GM21447 (cell line): ENCODE data around the gene RAB31.
A peak's percentile ranks its signal among the peaks of the same experiment; 100 is the strongest.
"Not testable (repeated sequence)": the region's sequence is repeated elsewhere in the genome, so short reads cannot be mapped to it uniquely, and the experiment has no call there.

Experiments used
- ATAC-seq: cut with Tn5 transposase; IDR thresholded peaks from one replicate; pipeline ENCODE4 v1.9.1; 2021; ENCODE audit not compliant: unreplicated experiment

RAB31 gene

DNA sequence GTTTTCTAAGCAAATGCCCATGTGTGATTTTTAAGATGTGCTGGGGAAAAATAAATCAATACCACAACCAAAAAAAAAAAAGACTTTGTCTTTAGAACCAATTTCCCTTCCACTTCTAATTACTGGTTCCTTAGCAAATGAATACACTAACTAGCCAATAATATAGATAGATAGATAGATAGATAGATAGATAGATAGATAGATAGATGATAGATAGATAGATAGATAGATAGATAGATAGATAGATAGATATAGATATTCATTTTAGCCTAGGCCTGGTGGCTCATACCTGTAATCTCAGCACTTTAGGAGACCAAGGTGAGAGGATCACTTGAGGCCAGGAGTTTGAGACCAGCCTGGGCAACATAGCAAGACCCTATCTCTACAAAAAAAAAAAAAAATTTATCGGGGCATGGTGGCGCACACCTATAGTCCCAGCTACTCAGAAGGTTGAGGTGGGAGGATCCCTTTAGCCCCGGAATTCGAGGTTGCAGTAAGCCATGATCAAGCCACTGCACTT lies 149.4 kb downstream of the RAB31 start:
- not testable (repeated sequence) for ATAC-seq

- ATAC-seq: no peak
These were observed 150.5 kb downstream of the RAB31 start for GRCh38 chr18:9858642-9859041.

DNA sequence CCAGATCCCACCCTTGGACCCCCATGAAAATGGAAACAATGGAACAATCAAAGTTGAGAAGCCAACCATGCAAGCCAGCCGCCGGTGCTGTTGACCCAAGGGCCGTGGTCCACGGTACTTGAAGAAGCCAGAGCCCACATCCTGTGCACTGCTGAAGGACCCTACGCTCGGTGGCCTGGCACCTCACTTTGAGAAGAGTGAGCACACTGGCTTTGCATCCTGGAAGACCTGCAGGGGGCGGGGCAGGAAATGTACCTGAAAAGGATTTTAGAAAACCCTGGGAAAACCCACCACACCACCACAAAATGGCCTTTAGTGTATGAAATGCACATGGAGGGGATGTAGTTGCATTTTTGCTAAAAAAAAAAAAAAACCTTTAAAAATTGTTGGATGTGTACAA lies 151.1 kb downstream of the RAB31 start:
- ATAC-seq: no peak

GRCh38 chr18:9860682-9861081 lies 152.6 kb downstream of the RAB31 start:
- ATAC-seq: no peak

GRCh38 chr18:9861157-9861556 lies 153.1 kb downstream of the RAB31 start:
- peak; percentile 77 for ATAC-seq

- ATAC-seq: no peak
These were observed 153.8 kb downstream of the RAB31 start for GRCh38 chr18:9861933-9862332.

- ATAC-seq: no peak
These were observed 154.6 kb downstream of the RAB31 start for GRCh38 chr18:9862686-9863085.

GRCh38 chr18:9863282-9863681 lies 155.2 kb downstream of the RAB31 start:
- no peak for ATAC-seq

DNA sequence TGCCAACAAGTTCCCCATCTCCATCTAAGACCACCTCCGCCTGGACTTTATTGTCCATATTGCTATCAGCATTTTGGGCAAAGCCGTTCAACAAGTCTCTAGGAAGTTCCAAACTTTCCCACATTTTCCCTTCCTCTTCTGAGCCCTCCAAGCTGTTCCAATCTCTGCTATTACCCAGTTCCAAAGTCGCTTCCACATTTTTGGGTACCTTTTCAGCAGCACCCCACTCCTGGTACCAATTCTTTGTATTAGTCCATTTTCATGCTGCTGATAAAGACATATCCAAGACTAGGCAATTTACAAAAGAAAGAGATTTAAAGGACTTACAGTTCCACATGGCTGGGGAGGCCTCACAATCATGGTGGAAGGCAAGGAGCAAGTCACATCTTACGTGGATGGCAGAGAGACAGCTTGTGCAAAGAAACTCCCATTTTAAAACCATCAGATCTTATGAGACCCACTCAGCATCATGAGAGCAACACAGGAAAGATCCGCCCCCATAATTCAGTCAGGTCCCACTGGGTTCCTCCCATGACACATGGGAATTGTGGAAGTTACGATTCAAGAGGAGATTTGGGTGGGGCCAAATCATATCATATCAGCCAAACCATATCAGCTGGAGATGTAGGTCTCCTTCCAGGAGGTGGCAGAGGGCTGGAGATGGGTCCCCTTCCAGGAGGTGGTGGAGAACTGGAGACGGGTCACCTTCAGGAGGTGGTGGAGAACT lies 157.8 kb downstream of the RAB31 start:
- no peak for ATAC-seq

DNA sequence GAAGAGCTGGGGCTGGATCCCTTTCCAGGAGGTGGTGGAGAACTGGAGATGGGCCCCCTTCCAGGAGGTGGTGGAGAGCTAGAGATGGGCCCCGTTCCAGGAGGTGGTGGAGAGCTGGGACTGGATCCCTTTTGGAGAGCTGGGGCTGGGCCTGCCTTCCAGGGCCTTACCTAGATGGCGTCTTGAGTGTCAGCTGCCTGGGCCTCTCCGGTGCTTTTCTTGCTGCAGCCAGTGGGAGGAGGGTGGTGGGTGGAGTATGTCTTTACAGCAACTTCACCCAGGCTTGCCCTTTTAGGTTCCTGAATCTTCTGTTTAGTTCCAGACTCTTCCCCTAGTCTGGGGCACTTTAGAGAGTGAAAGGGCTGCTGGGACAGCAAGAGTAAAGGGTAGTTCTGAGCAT lies 158.5 kb downstream of the RAB31 start:
- no peak for ATAC-seq

DNA sequence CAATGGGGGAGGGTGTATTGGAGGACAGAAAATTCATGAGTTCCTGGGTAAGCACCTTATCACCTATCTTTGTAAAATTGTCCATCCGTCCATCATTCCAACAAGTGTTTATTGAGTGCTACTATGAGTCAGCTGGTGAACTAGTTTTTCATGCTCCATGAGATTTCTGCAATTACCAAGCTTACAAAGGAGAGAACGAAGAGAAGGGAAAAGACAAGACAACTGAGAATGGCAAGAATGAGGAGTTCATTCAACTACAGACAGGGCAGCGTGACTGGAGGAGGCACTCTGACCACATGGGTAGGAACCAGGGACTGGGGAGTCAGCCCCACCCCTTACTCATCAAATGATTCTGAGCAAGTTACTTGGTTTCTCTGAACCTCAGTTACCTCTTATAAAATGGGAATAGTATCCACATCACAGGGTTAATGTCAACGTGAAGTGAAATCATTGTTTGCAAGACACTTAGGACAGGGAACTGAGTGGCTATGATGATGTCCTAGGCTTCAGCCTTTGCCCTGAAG lies 159.0 kb downstream of the RAB31 start:
- no peak for ATAC-seq

DNA sequence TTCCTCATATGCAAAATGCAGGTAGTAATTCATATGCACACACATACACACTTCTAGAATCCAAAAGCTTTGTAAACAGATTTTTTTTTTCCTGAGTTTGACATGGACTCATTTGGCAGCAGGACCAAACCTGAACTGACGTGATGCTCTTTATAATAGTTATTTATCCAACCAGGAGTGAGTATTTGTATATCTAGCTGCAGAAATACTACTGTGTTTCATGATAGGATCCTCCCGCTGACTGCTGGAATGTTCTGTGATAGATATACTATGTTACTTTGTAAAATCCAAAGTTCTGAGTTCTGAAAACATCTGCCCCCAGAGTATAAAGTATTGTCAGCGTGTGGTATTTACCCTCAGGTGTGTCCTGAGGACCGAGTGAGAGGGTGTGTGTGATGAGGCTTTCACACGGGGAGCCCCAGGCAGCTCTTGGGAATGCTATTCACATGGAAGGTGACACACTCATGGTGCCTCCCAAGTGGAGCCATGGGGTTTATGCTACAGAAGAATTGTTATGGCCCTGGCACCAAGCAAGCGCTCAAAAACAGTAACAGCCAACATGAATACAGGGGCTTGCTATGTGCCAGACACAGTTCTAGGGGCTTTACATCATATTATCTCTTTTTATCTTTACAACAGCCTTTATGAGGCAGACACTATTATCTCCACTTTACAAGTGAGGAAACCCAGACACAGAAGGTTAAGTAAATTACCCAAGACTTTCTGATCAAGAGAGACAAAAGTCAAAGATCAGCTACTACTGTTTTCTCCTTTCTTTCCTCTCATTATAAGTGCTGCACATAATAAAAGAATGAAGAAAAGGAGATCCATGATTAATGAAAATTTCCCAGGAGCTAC lies 161.0 kb downstream of the RAB31 start:
- no peak for ATAC-seq

DNA sequence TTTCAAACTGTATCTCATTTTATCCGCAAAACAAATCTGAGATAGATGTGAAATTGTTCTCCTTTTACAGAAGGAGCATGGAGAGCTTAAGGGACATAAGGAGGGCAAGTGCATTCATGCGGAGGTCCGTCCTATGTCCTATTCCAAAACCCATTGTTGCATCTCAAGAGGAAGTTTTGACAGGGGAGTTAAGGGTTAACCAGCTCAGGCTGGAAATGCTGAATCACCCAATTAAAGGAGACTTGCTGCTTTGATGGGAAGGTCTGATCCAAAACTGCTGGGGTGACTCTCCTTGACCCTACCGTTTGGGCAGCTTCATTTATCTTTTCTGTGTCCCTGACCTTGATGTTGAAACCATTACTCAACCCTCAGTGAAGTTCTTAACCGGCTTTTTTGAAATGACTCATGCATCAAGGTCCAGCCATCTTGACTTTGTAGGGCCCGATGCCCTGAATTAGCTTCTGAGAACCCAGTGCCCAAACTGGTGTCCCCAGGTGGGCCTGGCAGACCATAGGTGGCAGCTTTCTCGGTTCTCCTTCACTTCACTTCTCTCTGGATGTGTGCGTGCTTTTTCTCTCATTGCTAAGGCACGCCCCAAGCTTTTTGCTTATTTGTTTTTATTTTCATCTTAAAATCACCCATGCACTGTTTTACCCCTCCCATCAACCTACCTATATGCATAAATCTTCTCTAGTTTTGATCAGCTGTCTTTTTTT lies 161.8 kb downstream of the RAB31 start:
- ATAC-seq: peak; percentile 70

DNA sequence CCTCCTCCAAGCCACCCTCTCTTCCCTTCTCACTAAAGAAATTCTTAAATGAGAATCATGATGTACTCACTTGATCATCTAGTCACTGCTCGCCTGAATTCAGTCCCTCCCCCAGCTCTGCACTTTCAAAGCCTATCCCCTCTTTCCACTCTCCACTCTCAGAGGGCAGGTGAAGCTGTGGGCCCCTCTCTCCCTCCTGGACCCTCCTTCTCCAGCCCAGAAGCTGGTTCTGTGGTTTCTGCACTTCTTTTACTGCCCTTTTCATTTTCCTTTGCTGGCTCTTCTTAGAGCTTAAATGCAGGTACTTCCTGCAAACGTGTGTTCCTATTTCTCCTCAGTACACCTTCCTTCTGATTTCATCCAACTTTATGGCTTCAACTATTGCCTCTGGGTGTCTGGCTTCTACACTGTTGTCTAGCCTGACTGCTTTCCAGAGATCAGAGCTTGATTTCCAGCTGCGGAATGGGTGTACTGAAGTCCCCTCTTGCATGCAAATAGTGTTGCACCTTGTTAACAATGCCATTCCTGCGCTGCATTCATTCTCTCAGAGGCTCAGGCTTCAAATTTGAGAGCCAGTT lies 162.4 kb downstream of the RAB31 start:
- no peak for ATAC-seq

DNA sequence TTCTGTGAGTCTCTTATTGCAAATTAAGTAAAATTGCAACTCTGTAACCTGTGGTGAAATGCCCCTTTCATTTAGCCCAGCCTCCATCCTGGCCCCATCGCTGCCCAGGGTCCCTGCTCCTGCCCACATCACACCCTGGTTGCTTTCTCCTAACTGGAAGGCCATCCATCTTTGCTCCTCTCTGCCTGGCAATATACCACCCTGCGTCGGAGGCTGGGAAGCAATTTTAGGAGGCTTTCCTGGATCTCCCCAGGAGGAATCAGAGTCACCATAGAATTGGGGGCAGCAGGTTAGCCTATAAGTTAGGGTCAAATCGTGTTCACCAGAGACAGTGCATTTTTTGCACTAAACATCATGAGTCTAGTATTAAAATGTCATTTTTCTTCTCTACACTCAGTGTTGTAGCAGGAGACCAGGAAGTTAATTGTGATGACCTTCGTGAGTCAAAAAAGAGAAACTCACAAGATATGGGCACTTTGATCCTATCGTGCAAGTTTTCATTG lies 163.2 kb downstream of the RAB31 start:
- no peak for ATAC-seq

DNA sequence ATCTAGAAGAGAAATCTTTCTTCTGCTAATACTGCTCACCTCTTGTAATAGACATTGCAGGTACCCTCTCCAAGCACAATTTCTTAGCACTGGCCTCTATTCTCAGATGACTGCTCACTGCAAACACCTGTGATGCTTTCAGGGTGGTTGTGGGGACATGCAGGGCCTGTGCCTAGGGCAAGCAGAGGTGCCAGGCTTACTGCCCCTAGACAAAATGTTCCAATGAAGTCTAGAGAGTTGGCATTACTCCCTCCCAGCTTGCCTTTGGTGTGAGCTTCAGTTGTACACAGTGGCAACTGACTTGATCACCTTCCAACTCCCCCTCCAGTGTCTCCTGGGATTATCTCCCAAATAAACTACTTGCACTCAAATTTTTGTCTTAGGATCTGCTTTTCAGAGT lies 164.7 kb downstream of the RAB31 start:
- ATAC-seq: no peak

GRCh38 chr18:9874728-9875127 lies 166.6 kb downstream of the RAB31 start:
- ATAC-seq: no peak

DNA sequence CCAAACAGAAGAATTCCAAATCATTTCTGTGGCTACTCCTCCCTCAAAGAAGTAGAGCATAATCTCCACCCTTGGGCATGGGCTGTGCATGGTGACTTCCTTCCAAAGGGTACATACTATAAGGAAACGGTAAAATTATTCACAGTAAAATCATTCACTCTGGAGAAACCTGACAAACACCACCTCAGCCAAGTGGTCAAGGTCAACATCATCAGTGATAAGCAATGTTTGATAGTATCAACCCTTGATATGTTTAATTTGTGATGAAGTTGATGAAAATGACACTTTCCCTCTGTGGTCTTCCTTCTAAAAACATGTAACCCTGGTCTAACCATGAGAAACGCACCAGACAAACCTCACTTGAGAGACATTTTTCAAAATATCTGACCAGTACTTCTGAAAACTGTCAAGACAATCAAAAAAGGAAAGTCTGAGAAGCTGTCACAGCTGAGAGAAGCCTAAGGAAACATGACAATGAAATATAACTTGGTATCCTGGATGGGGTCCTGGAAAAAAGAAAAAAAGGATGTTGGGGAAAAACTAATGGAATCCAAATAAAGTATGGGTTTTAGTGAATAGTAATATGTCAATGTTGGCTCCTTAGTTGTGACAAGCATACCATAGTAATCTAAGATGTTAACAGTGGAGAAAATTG lies 168.2 kb downstream of the RAB31 start:
- no peak for ATAC-seq

DNA sequence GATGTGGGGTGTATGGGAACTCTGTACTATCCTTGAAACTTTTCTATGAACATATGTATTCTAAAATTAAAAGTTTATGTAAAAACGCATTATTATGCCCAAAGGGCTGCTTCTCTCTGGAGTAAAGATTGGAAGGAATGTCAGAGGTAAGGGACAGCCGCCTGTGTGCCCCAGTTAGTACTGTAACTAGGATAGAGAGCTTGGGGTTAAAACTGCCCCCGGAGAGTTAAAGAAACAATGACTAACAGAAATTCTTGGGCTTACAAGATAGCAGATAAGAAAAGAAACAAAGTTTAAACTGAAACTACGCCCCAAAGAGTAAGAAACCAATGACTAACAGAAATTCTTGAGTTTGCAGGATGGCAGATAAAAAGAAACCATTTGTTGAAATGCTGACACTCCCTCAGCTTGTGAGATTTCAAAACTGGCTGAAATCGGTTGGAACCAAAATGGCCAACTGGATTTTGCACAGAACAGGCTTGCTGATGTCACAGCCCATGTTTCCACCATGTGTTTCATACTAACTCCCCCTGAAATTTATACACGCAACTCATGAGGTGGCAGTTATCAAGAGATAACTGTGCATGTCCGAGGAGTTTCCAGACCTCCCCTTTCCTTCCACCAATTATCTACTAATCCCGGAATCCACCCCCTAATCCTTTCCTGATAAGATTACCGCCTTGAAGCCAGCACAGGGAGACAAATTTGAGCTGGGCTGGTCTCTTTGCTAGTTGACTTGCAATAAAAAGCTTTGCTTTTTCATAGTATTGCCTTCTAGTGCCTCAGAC lies 169.0 kb downstream of the RAB31 start:
- ATAC-seq: no peak
